Measurements from ENCODE around the gene NLGN1.
"Not testable (repeated sequence)": the region's sequence is repeated elsewhere in the genome, so short reads cannot be mapped to it uniquely, and the experiment has no call there.

Gene NLGN1

DNA sequence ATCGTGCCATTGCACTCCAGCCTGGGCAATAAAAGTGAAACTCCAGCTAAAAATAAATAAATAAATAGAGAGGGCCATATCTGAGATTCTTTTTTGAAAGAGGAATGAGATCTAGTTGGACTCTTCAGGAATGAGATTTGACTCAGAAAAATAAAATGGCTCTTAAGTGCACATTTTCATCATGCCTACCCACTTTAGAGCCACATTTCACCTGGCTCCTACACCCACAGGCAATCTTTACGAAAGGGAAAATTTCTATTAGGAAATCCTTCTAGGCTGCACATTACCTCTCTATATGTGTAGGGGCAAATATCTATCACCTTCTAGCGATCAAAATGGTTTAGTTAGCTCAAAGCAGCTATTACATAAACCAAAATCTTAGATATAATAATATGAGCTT lies 16.9 kb upstream of the NLGN1 start:
- no peak for TF ChIP-seq SNAI2 (CRISPR knock-in tag; IDR thresholded peaks at IDR 0.05)
- no peak for TF ChIP-seq CSDC2 (CRISPR knock-in tag; IDR thresholded peaks at IDR 0.05)
- TF ChIP-seq, protein P1, sequence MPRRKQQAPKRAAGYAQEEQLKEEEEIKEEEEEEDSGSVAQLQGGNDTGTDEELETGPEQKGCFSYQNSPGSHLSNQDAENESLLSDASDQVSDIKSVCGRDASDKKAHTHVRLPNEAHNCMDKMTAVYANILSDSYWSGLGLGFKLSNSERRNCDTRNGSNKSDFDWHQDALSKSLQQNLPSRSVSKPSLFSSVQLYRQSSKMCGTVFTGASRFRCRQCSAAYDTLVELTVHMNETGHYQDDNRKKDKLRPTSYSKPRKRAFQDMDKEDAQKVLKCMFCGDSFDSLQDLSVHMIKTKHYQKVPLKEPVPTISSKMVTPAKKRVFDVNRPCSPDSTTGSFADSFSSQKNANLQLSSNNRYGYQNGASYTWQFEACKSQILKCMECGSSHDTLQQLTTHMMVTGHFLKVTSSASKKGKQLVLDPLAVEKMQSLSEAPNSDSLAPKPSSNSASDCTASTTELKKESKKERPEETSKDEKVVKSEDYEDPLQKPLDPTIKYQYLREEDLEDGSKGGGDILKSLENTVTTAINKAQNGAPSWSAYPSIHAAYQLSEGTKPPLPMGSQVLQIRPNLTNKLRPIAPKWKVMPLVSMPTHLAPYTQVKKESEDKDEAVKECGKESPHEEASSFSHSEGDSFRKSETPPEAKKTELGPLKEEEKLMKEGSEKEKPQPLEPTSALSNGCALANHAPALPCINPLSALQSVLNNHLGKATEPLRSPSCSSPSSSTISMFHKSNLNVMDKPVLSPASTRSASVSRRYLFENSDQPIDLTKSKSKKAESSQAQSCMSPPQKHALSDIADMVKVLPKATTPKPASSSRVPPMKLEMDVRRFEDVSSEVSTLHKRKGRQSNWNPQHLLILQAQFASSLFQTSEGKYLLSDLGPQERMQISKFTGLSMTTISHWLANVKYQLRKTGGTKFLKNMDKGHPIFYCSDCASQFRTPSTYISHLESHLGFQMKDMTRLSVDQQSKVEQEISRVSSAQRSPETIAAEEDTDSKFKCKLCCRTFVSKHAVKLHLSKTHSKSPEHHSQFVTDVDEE (CRISPR knock-in tag; IDR thresholded peaks at IDR 0.05), result no peak
- TF ChIP-seq, protein P2, sequence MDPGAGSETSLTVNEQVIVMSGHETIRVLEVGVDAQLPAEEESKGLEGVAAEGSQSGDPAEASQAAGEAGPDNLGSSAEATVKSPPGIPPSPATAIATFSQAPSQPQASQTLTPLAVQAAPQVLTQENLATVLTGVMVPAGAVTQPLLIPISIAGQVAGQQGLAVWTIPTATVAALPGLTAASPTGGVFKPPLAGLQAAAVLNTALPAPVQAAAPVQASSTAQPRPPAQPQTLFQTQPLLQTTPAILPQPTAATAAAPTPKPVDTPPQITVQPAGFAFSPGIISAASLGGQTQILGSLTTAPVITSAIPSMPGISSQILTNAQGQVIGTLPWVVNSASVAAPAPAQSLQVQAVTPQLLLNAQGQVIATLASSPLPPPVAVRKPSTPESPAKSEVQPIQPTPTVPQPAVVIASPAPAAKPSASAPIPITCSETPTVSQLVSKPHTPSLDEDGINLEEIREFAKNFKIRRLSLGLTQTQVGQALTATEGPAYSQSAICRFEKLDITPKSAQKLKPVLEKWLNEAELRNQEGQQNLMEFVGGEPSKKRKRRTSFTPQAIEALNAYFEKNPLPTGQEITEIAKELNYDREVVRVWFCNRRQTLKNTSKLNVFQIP (CRISPR knock-in tag; IDR thresholded peaks at IDR 0.05; ENCODE audit: borderline replicate concordance, low read depth), result no peak
- TF ChIP-seq OSR1 (CRISPR knock-in tag; IDR thresholded peaks at IDR 0.05), result no peak
- no peak for TF ChIP-seq GLIS3 (CRISPR knock-in tag; IDR thresholded peaks at IDR 0.05)
- TF ChIP-seq PPARA (CRISPR knock-in tag; IDR thresholded peaks at IDR 0.05; ENCODE audit: borderline replicate concordance), result no peak
- TF ChIP-seq ISL1 (CRISPR knock-in tag; IDR thresholded peaks at IDR 0.05), result no peak
- TF ChIP-seq ARNTL (CRISPR knock-in tag; IDR thresholded peaks at IDR 0.05; ENCODE audit: borderline replicate concordance, low read depth), result no peak
- no peak for TF ChIP-seq ZNF565 (CRISPR knock-in tag; conservative IDR thresholded peaks at IDR 0.05; ENCODE audit: low read depth)
- no peak for TF ChIP-seq ZC3H10 (CRISPR knock-in tag; IDR thresholded peaks at IDR 0.05)
- TF ChIP-seq, protein P3, sequence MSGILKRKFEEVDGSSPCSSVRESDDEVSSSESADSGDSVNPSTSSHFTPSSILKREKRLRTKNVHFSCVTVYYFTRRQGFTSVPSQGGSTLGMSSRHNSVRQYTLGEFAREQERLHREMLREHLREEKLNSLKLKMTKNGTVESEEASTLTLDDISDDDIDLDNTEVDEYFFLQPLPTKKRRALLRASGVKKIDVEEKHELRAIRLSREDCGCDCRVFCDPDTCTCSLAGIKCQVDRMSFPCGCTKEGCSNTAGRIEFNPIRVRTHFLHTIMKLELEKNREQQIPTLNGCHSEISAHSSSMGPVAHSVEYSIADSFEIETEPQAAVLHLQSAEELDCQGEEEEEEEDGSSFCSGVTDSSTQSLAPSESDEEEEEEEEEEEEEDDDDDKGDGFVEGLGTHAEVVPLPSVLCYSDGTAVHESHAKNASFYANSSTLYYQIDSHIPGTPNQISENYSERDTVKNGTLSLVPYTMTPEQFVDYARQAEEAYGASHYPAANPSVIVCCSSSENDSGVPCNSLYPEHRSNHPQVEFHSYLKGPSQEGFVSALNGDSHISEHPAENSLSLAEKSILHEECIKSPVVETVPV (CRISPR knock-in tag; IDR thresholded peaks at IDR 0.05), result no peak
- no peak for TF ChIP-seq ESRRG (CRISPR knock-in tag; IDR thresholded peaks at IDR 0.05)
- TF ChIP-seq, protein P4, sequence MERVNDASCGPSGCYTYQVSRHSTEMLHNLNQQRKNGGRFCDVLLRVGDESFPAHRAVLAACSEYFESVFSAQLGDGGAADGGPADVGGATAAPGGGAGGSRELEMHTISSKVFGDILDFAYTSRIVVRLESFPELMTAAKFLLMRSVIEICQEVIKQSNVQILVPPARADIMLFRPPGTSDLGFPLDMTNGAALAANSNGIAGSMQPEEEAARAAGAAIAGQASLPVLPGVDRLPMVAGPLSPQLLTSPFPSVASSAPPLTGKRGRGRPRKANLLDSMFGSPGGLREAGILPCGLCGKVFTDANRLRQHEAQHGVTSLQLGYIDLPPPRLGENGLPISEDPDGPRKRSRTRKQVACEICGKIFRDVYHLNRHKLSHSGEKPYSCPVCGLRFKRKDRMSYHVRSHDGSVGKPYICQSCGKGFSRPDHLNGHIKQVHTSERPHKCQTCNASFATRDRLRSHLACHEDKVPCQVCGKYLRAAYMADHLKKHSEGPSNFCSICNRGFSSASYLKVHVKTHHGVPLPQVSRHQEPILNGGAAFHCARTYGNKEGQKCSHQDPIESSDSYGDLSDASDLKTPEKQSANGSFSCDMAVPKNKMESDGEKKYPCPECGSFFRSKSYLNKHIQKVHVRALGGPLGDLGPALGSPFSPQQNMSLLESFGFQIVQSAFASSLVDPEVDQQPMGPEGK (CRISPR knock-in tag; IDR thresholded peaks at IDR 0.05; ENCODE audit: borderline replicate concordance), result no peak
- no peak for TF ChIP-seq ZFP3 (CRISPR knock-in tag; IDR thresholded peaks at IDR 0.05)
- TF ChIP-seq, protein P5, sequence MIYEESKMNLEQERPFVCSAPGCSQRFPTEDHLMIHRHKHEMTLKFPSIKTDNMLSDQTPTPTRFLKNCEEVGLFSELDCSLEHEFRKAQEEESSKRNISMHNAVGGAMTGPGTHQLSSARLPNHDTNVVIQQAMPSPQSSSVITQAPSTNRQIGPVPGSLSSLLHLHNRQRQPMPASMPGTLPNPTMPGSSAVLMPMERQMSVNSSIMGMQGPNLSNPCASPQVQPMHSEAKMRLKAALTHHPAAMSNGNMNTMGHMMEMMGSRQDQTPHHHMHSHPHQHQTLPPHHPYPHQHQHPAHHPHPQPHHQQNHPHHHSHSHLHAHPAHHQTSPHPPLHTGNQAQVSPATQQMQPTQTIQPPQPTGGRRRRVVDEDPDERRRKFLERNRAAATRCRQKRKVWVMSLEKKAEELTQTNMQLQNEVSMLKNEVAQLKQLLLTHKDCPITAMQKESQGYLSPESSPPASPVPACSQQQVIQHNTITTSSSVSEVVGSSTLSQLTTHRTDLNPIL (CRISPR knock-in tag; IDR thresholded peaks at IDR 0.05; ENCODE audit: low read depth), result no peak
- TF ChIP-seq RARB (CRISPR knock-in tag; IDR thresholded peaks at IDR 0.05), result no peak
- TF ChIP-seq ZNF8 (CRISPR knock-in tag; IDR thresholded peaks at IDR 0.05), result no peak
- TF ChIP-seq TCF4 (CRISPR knock-in tag; IDR thresholded peaks at IDR 0.05; ENCODE audit: borderline replicate concordance), result no peak
- no peak for ATAC-seq

DNA sequence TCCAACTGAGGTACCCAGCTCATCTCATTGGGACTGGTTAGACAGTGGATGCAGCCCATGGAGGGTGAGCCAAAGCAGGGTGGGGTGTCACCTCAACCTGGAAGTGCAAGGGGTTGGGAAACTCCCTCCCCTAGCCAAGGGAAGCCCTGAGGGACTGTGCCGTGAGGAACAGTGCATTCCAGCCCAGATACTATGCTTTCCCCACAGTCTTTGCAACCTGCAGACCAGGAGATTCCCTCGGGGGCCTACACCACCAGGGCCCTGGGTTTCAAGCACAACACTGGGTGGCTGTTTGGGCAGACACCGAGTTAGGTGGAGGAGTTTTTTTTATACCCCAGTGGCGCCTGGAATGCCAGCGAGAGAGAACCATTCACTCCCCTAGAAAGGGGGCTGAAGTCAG lies 15.6 kb upstream of the NLGN1 start:
- not testable (repeated sequence) for ATAC-seq

DNA sequence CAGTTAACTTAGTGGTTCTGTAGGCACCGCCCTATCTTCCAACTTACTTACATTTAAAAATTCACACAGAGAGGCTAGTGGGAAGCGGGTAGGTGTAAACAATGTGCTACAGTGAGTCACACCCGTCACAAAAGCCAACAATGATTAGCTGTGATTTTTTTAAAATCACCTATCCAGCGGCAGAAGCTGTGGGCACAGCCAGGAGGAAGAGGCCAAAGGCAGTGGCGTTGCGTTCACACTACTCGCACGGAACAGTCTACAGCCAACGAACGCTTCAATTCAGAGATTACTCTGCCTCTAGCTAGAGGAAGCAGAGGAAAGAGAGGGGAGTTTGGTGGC lies 2.5 kb upstream of the NLGN1 start:
- TF ChIP-seq RARB (CRISPR knock-in tag; IDR thresholded peaks at IDR 0.05), result no peak
- no peak for TF ChIP-seq TOX (CRISPR knock-in tag; IDR thresholded peaks at IDR 0.05; ENCODE audit: borderline replicate concordance)
- peak; percentile 46 for ATAC-seq

Data from SK-N-SH treated with all-trans-retinoic acid at 6 μM for 48 hours (cell line).